Measurements from ENCODE around the gene TP63.

TP63 gene

DNA sequence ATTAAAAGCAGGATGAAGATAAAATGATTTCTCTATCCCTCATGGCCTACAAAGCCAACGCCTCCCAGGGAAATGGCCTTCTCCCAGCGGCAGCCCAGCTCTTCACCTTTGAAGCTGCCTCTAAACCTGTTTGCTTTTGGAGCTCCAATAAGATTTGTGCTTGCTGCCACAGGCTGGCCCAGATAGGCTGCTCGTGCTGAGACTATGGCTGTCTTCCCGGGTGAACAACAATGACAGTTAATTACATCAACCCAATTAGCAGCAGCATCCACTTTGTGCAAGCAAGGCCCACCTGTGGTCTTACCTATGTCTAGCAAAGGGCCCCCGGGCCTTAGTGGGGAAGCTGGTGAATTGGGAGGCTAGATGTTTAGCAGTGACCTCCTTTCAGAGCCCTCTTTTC, 309.9 kb downstream of the TP63 start:
- peak; percentile 34 for DNase-seq

GRCh38 chr3:189941679-189942078, 310.5 kb downstream of the TP63 start:
- DNase-seq = peak; percentile 34

- DNase-seq = no peak
Observed at GRCh38 chr3:189942948-189943347, 311.8 kb downstream of the TP63 start.

DNA sequence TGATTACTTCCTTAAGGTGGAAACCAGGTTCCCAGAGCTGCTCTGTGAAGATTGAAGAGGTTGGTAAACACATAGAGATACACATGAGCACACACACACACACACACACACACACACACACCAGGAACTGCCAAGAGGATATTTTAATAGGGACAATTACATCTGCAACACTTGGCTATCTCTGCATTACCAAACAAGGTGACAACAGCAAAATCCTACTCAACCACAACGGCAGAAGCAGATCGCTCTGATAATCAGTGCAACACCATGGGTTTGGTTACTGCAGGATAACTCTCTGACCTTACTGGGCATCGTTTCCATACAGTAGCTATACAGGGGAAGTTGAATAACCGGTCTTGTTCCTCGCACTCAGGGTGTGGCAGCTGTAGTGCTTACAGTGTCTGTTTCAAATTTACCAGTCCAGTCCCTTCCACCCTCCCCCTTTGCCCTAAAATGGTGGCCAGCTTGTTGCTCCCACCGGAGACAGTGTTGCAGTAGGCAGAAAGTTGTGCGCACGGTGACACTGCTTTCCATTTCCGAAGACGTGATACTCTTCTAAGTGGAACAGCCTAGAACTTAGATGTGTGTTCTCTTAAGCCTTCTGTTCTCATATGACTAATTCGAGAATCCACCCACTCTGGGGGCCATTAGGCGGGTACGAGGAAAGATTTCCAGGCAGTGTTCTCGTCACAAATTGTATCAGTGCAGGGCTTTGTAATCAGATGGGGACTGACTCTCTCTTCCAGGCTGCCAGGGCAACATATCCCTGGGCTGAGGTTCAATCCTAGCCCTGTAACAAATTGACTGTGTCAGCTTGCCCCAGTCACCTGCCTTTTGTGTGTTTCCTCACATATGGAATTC, 313.3 kb downstream of the TP63 start:
- DNase-seq = no peak

DNA sequence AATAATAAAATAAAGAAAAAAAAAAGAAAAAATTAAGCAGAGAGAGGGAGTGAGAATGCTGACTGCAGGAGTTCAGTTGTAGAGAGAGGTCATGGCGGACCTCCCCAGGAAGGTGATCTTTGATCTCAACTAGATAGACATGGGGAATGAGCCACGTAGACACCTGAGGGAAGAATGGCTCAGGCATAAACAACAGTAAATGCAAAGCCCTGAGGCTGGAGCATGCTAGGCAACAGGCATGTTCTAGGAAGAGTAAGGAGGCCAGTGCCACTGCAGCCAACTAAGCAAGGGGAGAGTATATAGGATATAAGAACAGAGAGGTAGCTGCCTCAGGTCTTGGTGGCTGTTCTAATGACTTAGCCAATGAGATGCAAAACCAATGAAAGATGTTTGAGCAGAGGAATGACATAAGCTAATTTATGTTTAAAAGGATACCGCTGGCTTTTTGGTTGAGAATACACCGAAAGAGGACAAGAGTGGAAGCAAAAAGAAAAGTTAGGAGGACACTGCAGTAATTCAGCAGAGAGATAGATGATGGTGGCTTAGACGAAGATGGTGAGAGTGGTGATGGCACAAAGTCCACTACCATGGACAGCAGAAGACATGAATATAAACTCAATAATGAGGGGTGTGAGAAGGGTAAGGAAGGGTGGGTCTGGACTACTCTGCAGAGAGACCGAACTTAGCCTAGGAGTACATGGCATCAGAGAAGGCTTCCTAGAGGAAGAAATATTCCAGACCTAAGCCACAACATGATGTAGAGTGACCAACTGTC, 314.9 kb downstream of the TP63 start:
- DNase-seq = no peak

All from NCI-H82 (cell line).